HG02588 (cell line): ENCODE results near the gene HADHB.
"Not testable (repeated sequence)": the region's sequence is repeated elsewhere in the genome, so short reads cannot be mapped to it uniquely, and the experiment has no call there.

Source experiments
- ATAC-seq: cut with Tn5 transposase; IDR thresholded peaks from one replicate; pipeline ENCODE4 v1.9.1; 2021; ENCODE audit warnings: mild to moderate bottlenecking, moderate library complexity; ENCODE audit not compliant: unreplicated experiment

HADHB gene

DNA sequence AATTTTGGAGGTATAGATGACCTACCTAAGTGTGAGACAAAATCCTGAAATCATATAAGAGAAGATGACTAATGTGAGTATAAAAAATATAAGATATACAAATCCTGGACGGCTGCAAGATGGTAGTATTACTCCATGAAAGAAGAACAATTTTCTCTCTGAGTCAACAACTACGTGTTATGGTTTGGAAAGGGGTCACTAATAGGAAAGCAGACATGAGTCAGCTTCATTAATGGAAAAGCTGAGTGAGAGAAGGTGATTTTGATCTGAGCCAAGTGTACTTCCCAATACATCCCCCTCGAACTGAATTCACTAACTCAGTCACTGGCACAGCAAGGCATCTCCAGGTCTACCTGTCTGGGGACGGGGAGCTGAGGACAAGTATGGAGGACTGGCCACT lies 81.1 kb downstream of the HADHB start:
- ATAC-seq = no peak

DNA sequence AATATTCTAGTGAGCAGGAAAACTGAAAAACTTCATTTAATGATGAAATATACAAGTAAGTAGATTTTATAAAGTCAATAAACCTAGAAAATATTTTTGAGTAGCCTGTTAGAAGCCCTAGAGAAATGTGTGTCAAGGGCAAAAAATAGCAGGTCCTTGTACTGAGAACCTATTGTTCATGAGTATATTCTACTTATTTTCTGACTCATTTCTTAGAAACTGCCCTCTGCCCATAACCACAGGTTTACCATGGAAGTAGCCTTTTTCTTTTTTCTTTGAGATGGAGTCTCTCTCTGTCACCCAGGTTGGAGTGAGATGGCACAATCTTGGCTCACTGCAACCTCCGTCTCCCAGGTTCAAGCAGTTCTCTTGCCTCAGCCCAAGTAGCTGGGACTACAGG lies 81.8 kb downstream of the HADHB start:
- ATAC-seq = no peak

DNA sequence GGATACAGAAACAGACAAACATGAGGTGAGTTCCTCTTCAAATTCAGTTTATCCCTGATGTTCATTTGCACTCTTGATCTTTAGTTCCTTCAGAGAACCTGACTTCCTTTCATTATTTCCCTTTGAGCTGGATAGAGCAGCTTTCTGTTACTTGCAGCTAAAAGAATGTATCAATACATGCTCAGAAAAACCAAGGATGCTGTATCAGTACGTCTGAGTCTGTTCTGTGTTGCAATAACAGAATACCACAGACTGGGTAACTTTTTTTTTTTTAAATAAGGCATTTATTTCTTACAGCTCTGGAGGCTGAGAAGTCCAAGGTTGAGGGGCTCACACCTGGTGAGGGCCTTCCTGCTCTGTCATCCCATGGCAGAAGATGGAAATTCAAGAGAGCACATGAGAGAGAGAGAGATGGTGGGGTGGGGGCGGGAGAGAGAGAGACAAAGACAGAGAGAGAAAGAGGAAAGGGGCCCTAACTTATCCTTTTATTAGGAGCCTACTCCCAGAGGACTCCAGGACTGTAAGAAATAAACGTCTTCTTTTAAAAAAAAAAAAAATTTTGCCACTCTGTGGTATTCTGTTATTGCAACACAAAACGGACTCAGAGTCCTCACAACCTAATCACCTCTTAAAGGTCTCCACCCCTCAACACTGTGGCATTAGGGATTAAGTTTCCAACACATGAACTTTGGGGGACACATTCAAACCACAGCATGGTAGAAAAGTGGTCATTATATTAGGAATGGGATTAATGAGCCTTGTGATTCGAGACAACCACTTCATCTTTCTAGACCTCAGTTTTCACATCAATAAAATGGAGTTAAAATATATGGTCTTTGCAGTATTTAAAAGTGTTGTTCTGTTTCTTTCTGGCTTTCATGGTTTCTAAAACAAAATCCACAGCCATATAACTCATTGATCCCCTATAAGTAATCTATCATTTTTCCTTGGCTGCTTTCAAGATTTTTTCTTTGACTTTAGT lies 82.8 kb downstream of the HADHB start:
- no peak for ATAC-seq

DNA sequence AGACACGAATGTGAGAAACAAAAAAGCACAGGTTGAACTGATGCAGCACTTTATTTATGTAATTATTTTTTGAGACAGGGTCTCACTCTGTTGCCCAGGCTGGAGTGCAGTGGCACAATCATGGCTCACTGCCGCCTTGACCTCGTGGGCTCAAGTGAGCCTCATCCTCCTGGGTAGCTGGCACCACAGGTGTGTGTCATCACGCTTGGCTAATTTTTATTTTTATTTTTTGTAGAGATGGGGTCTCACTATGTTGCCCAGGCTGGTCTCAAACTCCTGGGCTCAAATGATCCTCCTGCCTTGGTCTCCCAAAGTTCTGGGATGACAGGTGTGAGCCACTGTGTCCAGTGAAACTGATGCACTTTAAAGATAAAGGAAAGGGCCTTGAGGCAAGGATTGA lies 84.3 kb downstream of the HADHB start:
- not testable (repeated sequence) for ATAC-seq

DNA sequence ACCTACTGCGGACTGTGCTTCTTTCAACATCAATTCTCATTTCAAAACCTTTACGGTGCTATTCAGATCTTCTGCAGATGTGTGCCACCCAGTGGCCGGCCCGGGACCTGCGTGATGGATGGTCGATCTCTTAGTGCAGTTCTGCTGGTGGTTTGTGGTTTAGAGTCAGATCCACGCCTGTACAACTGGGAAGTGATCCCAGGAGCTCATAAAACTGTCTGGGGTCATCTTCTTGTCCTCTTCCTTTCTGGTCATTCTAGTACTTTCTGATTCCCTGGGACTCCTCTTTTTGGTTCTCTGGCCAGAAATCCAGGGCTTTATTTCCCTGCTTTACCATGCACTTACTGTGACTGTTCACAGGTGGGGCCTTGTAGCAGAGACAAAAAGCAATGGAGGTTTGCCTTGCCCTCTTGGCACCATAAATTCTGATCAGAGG lies 85.4 kb downstream of the HADHB start:
- ATAC-seq = no peak

DNA sequence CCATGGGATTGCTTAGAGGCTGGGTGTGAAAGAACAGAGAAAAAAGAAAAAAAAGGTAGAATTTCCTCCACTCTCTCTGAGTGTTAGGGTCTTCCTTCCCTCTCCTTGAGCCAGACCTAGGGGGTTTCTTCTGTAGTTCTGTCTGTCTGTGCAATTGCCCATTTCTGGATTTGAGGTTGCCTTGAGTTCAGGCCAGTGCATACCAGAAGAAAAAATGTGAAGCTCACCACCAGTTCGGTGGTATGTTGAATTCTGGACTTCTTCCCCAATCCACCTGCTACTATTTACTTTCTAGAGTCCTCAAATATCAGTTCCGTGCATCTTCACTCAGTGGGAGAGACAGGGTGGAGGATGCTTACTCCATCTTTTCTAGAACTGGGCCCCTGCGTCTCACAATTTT lies 85.9 kb downstream of the HADHB start:
- no peak for ATAC-seq

DNA sequence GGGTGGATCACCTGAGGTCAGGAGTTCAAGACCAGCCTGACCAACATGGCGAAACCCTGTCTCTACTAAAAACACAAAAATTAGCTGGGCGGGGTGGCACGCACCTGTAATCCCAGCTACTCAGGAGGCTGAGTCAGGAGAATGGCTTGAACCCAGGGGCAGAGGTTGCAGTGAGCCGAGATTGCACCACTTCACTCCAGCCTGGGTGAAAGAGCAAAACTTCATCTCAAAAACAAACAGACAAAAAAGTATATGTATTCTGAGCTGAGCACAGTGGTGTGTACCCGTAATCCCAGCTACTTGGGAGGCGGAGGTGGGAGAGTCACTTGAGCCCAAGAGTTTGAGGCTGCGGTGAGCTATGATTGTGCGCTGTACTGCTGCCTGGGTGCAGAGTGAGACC lies 86.6 kb downstream of the HADHB start:
- not testable (repeated sequence) for ATAC-seq

DNA sequence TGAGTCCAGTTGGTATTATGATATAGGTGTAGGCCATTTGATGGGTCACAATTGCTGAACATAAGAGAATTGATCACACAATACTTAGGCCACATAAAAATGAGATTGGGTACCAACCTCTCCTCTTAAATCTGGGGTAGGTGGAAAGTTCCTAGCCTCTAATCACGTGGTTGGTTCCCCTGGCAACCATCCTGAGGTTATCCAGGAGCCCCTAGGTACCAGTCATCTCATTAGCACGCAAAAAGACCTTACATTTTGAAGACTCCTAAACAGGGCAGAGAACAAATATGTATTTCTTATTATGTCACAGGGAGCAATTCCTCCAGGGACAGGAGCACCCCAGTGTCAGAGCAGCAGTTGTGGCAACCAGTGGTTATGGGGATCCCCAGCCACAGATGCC lies 88.6 kb downstream of the HADHB start:
- no peak for ATAC-seq

DNA sequence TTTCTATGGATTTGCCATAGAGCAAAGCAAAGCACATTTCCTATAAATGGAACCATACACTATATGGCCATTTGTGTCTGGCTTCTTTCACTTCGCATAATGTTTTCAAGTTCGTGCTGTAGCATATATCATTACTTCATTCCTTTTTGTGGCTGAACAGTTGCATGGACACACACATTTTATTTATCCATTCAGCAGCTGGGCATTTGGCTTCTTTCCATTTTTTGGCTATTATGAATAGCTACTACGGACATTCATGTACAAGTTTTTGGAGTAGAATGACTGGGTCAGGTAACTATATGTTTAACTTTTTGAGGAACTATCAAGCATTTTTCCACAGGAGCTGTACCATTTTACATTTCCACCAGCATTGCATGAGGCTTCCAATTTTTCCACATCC lies 90.5 kb downstream of the HADHB start:
- no peak for ATAC-seq

DNA sequence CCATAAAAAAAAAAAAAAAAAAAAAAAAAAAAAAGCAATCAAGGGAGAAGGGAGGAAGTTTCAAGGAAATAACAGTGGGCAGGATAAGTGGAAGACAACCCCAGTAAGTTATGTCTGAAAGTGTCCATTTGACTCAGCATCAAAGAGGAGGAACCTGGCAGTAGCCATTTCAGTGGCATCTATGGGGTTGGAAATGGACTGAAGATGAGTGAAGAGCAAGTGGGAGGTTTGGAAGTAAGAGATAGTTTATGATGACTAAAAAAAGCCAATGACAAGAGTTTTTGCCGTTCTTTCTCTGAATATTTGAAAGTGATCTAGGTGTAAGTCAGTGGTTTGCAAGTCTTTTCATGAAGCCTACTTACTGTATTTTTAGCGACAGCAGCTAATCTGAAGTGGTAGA lies 92.0 kb downstream of the HADHB start:
- ATAC-seq = no peak

DNA sequence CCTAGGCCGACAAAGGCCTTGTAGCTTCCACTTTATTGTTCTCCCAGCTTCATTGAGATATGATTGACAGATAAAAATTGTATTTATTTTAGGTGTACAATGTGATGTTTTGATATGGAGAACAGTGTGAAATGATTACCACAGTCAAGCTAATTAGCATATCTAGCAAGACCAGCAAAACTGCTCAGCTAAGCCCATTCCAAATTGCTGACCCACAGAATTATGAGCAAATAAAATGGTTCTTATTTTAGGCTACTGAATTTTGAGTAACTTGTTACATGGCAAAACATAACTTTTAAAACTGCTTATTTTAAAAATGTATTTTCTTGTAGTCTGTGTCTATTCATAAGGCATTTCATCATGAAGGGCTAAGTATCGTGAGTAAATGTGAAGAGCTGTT lies 92.6 kb downstream of the HADHB start:
- ATAC-seq = no peak
